ENCODE measurements around the gene OR8D1.

The OR8D1 gene

DNA sequence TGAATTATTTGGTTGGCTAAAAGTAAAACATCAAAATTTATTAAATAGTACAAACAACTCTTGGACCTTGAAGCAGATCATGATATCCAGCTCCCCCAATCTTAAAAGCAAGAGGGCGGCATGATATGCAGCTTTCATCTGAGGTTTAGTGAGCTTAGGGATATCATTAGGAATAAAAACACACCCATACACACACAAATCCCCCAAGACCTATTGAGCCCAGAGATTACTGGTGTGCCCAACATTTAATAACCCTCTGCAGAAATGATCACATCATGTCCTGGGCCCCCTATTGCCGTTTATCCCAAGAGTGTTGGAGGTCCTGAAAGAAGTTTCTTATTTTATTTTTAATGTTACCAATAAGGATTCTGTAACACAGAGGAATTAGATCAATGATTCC, at the start of gene OR8D1:
TSS of gene OR8D1 (minus strand) at position 101 of the 400 bp plus-strand sequence. CDS start 3,183 bp downstream, outside the sequence.
- DNase-seq = no peak

DNA sequence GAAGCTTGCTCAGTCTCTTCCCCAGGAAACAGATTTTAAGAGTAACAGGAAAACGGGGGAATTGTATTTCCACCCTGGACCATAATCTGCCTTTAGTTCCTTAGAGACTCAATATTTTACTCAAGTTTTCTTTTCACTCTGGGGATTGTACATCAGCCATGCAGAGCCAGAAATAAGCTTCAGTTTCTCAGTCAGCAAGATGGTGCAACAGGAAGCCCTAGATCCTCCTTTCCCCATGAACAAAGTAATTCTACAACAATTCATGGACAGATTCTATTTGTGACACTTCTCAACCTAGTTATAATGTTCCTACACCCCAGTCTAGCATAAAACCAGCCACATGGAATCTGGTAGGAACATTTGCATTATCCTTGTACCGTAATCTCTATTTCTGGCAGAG, 45.8 kb upstream of the OR8D1 start:
- no peak for DNase-seq

DNA sequence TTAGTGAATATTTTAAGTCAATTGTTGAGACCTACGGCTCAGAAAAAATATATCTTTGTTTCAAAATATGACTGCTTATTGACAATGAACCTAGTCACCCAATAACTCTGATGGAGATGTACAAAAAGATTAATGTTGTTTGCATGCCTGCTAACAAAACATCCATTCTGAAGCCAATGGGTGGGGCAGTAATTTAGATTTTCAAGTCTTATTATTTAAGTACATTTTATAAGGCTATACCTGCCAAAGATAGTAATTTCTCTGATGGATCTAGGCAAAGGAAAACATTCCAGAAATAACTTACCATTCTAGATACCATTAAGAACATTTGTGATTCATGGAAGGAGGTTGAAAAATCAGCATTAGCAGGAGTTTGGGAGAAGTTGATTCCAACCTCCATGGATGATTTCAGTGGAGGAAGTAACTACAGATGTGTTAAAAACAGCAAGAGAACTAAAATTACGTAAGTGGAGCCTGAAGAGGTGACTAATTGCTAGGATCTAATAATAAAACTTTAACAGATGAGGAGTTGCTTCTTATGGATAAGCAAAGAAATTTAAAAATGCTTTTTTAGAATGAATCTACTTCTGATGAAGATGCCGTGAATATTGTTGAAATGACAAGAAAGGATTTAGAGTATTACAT, 32.7 kb upstream of the OR8D1 start:
- no peak for DNase-seq

DNA sequence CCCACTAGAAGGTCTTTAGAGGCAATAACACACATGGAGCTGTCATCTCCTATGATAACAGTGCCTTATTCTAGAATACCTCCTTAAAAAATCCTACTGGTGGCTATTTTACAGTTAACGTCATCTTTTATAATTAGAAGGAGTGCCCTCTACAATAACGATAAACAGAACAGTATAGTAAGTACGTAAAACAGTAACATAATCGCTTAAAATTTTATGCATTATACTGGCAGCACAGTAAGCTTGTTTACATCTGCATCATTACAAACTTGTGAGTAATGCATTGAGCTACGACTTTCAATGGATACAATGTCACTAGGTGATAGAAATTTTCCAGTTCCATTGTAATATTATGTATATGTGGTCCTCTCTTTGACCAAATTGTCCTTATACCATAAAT, 30.6 kb upstream of the OR8D1 start:
- no peak for DNase-seq

DNA sequence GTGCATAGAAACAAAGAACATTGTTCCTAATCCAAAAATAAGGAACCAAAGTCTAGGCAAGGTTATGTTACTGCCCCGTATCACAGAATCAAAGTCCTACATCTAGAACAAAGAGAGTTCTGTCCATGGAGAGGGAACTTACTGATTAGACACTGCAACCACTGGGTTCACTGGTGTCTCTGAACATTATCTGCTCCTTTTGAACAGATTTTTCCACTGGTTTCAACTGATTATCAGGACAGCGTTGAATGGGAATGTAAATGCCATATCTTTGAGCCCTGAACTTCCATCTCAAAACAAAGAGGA, 26.3 kb upstream of the OR8D1 start:
- DNase-seq = no peak

DNA sequence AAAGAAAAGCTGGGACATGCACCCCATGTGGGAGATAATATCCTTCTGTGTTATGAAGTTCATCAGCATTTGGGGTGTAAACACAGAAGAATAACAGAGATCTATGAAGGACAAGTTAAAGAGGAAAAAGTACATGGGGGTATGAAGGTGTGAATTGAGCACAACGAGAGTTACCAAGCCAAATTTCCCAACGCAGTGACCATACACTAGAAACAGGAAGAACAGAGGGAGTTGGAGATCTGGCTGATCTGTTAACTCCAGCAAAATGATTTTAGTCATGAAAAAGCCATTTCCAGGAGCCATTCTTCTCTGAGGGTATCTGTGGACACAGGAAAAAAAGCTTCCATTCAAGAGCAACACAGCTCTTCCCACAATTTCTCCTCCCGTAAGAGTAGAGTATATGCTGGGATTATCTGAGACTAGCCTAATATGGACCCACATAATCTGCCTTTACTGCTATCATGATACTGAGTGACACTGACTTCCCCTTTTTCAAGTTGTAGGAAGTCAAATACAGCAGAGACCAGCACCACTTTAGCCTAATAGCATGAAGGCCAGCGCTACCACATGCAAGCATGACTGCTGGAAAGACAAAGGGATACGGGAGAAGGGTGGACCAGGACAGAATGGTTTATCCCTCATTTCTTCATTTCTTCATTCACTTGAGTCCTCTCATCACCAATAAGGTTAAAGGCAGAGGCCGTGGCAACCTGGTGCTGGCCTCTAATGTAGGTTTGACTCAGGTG, 25.8 kb upstream of the OR8D1 start:
- DNase-seq = no peak

DNA sequence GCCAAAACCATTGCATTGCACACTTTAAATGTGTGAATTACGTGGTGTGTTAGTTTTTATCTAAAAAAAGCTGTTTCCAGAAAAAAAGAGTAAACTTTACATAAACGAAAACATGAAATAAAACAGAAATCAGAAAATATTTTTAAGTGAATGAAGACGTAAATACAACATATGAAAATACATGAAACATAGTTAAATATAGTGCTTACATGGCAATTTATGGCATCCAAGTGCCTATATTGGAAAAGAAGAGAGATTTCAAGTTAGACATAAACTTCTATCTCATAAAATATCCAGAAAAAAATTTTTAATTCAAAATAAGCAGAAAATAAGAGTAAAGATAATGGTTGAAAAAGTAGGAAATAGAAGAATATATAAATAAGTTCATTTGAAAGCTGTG, 18.1 kb upstream of the OR8D1 start:
- DNase-seq = no peak

DNA sequence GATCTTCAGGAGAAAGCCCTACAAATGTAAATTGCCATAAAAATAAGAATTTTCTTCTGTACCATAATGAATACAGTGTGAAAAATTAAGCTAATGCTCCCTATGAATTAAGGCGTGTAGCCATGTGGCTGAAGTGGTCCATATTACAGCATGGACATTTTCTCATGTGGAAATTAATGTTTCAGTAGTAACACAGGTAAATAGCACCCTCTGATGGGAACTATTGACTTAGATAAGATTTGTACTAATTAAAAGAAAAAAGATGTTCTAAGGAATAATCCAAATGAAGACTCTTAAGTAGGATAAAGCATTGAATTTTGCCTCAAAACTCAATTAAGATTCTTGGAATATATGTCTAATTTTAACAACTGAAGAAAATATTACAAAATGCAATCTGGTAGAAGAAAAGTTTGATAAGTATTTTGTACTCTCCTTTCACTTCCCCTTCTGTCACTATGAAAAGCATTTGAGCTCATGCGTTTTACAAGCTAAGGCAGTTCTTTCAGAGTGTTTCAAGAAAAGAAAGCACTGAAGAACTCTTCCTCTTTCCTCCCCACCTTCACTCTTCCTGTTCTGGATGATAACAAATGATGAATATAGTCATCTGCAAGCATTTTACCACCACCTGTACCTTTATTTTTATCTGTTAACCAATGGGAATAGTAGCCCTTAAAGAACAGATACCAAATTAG, 16.2 kb upstream of the OR8D1 start:
- no peak for DNase-seq

DNA sequence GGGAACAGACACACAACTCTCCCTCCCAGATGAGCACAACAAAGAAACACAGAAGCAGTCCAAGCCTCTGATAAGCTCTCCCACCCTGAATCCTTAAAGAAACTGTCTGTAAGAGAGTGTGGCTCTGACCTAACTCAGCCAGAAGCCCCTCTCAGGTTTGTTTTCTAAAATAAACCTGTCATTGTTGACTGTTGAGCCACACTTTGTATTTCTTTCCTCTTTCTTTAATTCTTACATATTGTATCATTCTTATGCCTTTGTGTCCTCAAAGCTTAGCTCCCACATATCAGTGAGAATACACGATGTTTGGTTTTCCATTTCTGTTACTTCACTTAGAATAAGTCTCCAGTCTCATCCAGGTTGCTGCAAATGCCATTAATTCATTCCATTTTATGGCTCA, 14.0 kb upstream of the OR8D1 start:
- DNase-seq = no peak

DNA sequence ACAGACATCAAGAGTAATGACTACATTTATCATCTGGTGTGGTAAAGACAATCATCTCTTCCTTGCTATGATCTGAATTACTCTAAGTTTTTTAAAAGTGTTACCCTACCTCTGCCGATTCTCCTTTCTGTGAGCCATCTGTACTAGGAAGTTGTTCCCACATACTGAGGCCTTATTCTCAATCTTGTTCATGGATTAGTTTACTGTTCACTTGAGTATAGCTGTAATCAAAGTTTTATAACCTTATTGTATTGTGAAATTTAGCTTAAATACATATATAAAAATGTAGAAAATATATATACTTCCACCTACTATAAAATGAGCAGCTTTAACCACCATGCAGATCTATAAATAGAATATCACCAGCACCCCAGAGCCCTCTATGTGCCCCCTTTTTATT, 8.6 kb upstream of the OR8D1 start:
- DNase-seq = no peak

DNA sequence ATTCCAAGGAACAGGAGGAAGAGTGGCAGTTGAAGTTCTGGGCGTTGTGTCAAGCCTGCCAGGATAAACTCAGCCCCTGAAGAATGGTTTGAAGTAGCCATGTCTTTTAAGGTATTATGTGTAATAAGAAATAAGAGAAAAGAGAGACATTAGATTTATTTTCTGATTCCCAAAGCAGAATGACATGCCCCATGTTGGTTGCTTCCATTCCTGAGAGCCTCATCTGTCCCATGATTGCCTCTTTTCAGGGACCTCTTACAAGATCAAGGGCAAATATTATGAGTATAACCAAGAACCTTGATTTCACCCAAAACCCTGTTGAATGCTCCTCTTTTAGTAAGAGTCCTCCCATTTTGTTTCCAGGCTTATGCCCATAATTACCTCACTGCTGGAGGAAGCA, 6.3 kb upstream of the OR8D1 start, which contains the start of gene OR8D2:
TSS of gene OR8D2 (minus strand) at position 101 of the 400 bp plus-strand sequence. CDS start at position 101, 0 bp downstream.
- no peak for DNase-seq

DNA sequence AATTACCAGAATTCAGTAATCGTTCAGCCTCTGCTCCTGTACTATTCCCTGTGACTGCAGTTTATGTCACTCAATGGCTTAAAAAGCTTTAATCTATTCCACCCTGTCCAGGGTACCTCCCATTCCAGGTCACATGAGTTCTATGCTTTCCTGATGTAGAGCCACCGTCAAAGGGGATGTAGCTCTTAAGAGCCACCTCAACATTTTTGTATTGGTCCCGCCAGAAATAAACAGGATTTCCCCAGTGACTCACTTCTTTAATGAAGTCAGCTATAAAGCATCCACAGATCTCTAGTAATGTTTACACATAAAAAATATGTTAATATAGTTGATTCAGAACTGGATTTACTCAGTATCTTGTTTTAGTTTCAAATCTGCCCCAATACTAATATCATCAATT, 1.3 kb upstream of the OR8D1 start:
- DNase-seq = no peak

DNA sequence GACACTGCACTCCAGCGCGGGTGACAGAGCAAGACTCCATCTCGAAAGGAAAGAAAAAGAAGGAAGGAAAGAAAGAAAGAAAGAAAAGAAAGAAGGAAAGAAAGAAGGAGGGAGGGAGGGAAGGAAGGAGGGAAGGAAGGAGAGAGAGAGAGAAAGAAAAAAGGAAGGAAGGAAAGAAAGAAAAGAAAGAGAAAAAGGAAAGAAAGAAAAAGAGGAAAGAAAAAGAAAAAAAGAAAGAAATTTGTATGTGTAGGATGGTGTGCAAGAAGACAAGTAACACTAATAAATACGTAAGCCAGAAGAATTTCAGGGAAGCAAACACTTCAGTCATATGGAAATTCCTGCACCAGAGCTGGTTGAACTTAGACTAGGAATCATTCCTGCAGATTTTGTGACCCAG, 618 bp downstream of the OR8D1 start:
- DNase-seq = no peak

DNA sequence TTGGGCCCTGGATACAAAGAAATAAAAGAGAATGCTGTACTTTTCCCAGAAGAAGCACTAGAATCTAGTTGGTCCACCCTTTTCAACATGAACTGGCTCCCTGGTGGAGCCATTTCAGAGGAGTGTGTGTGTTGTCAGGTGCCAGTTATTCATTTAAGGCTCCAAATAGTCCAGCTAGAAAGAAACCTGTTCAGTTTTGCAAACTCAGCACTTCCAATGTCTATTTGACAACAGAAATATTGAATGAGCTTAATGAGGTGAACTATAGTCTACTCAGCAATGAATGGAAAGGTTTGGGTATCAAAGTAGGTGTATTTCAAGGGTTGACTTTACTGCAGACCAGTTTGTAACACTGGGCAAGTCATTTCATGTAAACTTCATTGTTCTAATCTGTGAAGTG, 2.1 kb downstream of the OR8D1 start:
- DNase-seq = no peak

DNA sequence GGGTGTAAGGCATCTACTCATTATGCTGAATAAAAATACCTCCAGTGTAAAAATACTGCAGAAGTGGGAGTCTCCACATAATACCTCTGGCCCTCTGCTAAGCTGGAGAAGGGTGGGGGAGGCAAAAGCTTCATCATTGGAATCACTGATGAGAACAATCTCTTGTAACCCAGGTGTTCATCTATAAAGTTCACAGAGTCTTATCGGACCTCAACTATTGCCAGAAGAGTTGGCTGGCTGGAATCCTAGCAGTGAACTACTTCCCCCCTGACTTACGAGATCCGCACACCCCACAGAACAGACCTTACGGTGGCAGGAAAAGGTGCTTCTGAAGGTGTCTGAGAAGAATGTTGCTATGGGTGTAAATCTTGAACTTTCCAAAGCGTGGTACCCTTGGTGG, 2.5 kb downstream of the OR8D1 start:
- no peak for DNase-seq

DNA sequence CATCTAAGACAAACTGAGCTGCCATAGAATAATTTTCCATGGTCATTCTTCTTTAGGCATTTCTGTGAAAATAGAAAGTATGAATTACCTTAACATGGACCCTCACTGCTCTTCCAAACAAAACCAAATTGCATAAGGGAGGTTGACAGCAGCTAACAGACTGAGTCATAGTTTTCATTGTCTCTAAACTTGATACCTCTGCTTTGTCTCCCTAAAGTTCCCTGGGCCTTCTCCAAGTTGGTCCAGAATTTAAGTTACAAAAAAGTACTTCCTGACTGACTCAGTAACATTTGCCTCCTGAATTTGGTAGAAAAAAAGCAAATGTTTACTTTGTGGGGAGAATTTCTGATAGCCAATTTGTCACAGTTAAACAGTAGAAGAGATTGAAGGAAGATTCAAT, 3.0 kb downstream of the OR8D1 start:
- DNase-seq = no peak

DNA sequence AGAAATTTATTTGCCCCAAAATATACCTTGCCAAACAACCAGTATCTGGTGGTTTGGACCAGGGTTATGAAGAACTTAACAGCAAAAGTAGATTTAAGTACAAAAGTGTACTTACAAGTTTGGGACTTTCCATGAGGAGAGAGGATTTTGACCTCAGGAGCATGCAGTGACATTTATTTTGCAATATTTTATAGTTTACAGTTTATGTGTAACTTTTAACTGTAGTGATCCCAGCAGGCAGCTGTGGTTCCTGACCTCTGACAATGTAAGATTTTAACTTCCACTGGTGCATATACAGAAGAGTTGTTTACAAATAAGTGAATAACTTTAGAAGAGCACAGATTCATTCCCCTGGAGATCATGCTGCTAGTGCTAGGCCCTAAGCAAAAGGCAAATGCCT, 6.7 kb downstream of the OR8D1 start:
- no peak for DNase-seq

DNA sequence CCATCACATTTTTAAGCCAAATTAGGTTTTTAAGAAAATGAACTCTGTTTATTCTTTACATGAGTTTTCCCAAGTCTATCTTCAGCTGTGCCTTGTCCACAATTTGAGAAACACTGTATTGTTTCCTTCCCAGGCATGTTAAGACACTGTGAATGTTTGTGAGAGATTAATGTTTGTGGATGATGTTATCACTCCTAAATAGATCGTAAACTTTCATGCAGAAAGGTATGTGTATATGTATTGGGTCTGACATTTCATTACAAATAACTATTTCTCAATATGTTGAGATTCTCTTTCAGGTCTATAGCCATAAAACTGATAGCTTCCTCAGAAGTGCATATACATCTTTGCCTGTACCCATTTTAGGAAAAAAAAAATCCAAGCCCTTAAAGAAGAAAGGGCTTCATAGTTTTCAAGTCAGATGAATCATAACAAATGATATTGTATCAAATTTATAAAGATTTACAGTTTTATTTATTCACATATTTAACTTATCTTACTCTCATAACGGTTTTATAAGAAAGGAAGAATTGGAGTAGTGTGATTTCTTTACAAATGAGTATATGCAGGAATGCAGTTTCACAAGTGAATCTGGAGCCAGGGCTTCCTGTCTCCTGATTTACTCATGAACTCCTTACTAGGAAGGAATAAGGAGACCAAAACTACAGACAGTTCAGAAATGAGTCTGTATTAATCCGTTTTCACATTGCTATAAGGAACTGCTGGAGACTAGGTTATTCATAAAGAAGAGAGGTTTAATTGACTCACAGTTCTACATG, 11.2 kb downstream of the OR8D1 start:
- DNase-seq = no peak

DNA sequence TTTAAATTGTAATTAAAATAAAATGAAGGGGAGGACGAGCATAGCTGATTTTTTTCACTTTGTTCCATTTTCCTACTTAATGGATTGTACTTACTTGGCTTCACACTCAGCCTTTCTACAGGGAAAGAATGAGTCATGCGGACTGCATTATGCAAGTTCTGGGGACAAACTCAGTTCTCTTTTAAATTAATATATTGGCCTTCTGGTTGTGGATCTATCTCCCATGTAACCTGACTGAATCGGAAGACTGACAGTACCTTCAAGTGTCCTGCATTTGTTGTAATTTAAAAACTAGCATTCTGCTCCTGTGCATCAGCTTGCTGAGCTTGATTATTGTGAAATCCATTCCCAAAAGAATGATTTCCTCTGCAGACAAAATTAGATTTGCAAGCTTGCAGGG, 12.2 kb downstream of the OR8D1 start:
- no peak for DNase-seq

DNA sequence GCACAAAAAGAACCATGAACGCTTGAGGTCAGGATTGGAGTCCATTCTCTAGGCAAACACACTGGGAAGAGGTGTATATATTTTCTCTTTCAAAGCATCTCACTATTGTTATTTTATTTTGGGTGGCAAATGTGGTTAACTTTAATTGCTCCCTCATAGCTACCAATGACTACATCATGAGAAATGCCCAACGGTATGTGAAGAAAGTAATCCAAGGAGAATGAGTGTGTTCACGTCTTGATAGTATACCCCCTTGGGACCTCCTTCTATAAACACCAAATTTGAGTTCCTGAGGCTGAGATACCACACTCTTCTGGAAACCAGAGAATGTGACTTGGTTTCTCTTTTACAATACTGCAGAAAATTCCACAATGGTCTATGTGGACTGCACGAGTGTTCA, 15.8 kb downstream of the OR8D1 start:
- no peak for DNase-seq

DNA sequence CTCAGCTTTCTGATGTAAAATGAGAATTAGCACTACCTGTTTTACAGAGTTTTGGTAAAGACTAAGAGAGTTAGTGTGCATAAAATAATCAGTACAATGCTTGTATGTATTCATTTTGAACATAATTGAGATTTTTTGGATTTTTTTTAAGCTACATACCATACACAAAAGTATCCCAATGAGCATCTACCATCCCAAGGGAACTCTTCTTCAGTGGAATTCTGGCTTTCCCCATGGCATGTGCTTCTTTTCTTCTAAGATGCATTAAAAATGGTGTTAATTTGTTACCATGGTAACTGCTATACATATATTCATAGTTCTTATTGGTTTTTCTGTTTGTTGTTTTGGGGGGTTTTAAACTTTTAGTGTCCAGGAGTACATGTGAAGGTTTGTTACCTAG, 17.7 kb downstream of the OR8D1 start:
- no peak for DNase-seq

DNA sequence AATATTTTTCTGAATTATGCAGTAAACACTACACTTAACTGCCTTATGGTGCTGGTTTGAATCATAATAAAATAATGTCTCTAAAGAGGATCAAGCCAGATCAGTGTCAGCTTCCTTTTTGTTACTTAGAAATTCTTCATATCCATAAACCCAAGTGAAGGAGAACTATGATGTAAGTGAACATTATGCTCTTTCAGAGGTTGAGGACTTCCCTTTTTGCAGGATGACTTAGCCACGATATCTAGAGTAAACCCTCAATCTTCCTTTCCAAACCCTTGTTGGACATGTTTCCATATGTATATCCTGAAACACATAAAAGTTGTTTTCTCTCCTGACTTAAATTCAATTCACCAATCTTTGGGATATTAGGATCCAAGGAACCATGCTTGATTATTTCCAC, 19.1 kb downstream of the OR8D1 start:
- DNase-seq = no peak

DNA sequence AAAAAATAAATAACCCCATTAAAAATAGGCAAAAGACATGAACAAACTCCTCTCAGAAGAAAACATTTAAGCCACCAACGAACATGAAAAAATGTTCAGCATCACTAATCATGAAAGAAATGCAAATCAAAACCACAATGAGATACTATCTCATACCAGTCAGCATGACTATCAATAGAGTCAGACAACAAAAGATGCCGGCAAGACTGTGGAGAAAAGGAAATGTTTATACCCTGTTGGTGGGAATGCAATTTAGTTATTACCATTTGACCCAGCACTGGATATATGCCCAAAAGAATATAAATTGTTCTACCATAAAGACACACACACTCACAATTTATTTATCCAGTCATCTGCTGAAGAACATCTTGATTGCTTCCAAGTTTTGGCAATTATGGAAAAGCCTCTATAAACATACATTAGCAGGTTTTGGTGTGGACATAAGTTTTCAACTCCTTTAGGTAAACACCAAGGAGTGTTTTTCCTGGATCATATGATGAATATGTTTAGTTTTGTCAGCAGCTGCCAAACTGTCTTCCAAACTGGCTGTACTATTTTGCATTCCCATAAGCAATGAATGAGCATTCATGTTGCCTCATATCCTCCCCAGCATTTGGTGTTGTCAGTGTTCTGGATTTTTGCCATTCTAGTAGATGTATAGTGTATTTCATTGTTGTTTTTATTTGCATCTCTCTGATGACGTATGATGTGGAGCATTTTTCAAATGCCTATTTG, 28.0 kb downstream of the OR8D1 start:
- DNase-seq = no peak

All from NCI-H1436 (cell line).